ENCODE measurements around the gene TFF1.

- TF ChIP-seq CTCF (IDR thresholded peaks at IDR 0.05; ENCODE audit: low read length) = no peak
- no peak for TF ChIP-seq EZH2 (IDR thresholded peaks at IDR 0.05; ENCODE audit: borderline replicate concordance, low read length)
Measured at GRCh38 chr21:42346441-42346840, 19.9 kb downstream of the TFF1 start.

Measured in OCI-LY1 (cell line).